HCT116 (cell line): ENCODE results near the gene IER3IP1. TPM values are rescaled to one million over a fixed set of nuclear protein-coding genes. Genes with fewer than 3 reads are reported as not detected.

Experiments used
- ATAC-seq: fragments of 200-7000 bp; cut with Tn5 transposase; 2 replicates; pipeline ENCODE4 v1.9.1; 2020; ENCODE audit warnings: mild to moderate bottlenecking, moderate library complexity
- BruUV-seq: library from RNA; stranded (reverse); fragments of 400-500 nt; replicated peaks from 2 replicates; lab custom pipeline; 2021; lab: Mats Ljungman, UMichigan
- CTCF ChIA-PET: fragments of 300-600 bp; sonication (Branson Sonifier 250); formaldehyde crosslinking; loops from one replicate; lab custom pipeline; 2021; ENCODE audit warnings: antibody characterized with exemption; lab: Charles Lee
- POLR2A ChIA-PET: fragments of 300-600, 350-600 bp; sonication (Branson Sonifier 250); formaldehyde crosslinking; loops from one replicate; lab custom pipeline; 2021; ENCODE audit warnings: antibody characterized with exemption; lab: Charles Lee
- RAD21 ChIA-PET, 2 experiments: fragments of 300-600 bp; sonication (Branson Sonifier 250); formaldehyde crosslinking; loops; one replicate each; lab custom pipeline; 2023; ENCODE audit warnings: low total read pairs in 2 of 2; ENCODE audit not compliant: uncharacterized antibody in 2 of 2, unreplicated experiment in 2 of 2, low non-redundant PET in 1 of 2; lab: Charles Lee
- DNase-seq: peaks from one replicate; pipeline ENCODE4 v3.0.0-alpha.2; 2010; ENCODE audit warnings: low read depth, low spot score
- H2AFZ ChIP-seq: fragments of 200-600 bp; shearing (Covaris generic), sonication (generic); 2 replicates; pipeline ENCODE4 v1.6.1; 2017; ENCODE audit warnings: low read depth, mixed run types, mixed read lengths, antibody characterized with exemption, low read length; ENCODE audit not compliant: poor library complexity, severe bottlenecking
- H3K27ac ChIP-seq: 2 replicates; pipeline ENCODE4 v1.5.1; 2012; ENCODE audit warnings: low read depth, low read length
- H3K27me3 ChIP-seq: fragments of 200-600 bp; sonication (generic); 2 replicates; pipeline ENCODE4 v1.6.1; 2016; ENCODE audit warnings: mixed run types, low read length, mixed read lengths; ENCODE audit not compliant: insufficient read depth
- H3K36me3 ChIP-seq, 2 experiments: fragments of 200-500 bp in 1 of 2; fragments of 200-600 bp in 1 of 2; sonication (Bioruptor generic) in 1 of 2; sonication (generic) in 1 of 2; 2 replicates each; pipeline versions ENCODE4 v1.5.1 to v1.6.1; 2014 to 2016; ENCODE audit warnings: low read length in 2 of 2, inconsistent platforms in 1 of 2, mixed read lengths in 1 of 2, mixed run types in 1 of 2; ENCODE audit not compliant: insufficient read depth in 2 of 2, control insufficient read depth in 1 of 2
- H3K4me1 ChIP-seq, 2 experiments: fragments of 200-600 bp in 1 of 2; sonication (generic) in 1 of 2; 2 replicates each; pipeline versions ENCODE4 v1.5.1 to v1.6.1; 2012 to 2017; ENCODE audit warnings: low read length in 2 of 2, inconsistent platforms in 1 of 2, mild to moderate bottlenecking in 1 of 2, mixed read lengths in 1 of 2, mixed run types in 1 of 2, moderate library complexity in 1 of 2; ENCODE audit not compliant: insufficient read depth in 2 of 2, control insufficient read depth in 1 of 2
- H3K4me2 ChIP-seq: fragments of 200-600 bp; sonication (generic); 2 replicates; pipeline ENCODE4 v1.6.1; 2017; ENCODE audit warnings: mixed run types, low read length, mixed read lengths
- H3K4me3 ChIP-seq, 2 experiments: fragments of 200-600 bp in 1 of 2; sonication (generic) in 1 of 2; replicated peaks in 1 of 2; 2 replicates each; pipeline ENCODE4 v1.5.1; 2011 to 2016; ENCODE audit warnings: low read length in 2 of 2, control low read depth in 1 of 2, low read depth in 1 of 2, mild to moderate bottlenecking in 1 of 2, mixed read lengths in 1 of 2, mixed run types in 1 of 2
- H3K79me2 ChIP-seq: fragments of 200-600 bp; sonication (generic); 2 replicates; pipeline ENCODE4 v1.6.1; 2017; ENCODE audit warnings: mild to moderate bottlenecking, mixed run types, low read length, moderate library complexity, mixed read lengths; ENCODE audit not compliant: insufficient read depth
- H3K9ac ChIP-seq: fragments of 200-600 bp; sonication (generic); 2 replicates; pipeline ENCODE4 v1.6.1; 2016; ENCODE audit warnings: low read length, mixed read lengths
- H3K9me2 ChIP-seq: fragments of 200-600 bp; sonication (generic), shearing (Covaris generic); 2 replicates; pipeline ENCODE4 v1.6.1; 2017; ENCODE audit warnings: mixed run types, mild to moderate bottlenecking, moderate library complexity; ENCODE audit not compliant: insufficient read depth
- H3K9me3 ChIP-seq, 2 experiments: fragments of 200-500 bp in 1 of 2; fragments of 200-600 bp in 1 of 2; sonication (Bioruptor generic) in 1 of 2; sonication (generic) in 1 of 2; 2 replicates each; pipeline ENCODE4 v1.6.1; 2014 to 2017; ENCODE audit warnings: low read length in 2 of 2, mixed read lengths in 2 of 2, inconsistent platforms in 1 of 2, low read depth in 1 of 2, mild to moderate bottlenecking in 1 of 2, mixed run types in 1 of 2, moderate library complexity in 1 of 2; ENCODE audit not compliant: control insufficient read depth in 1 of 2, insufficient read depth in 1 of 2
- H4K20me1 ChIP-seq: fragments of 200-600 bp; sonication (generic), shearing (Covaris generic); 2 replicates; pipeline ENCODE4 v1.6.1; 2017; ENCODE audit warnings: mixed run types, mild to moderate bottlenecking, moderate library complexity; ENCODE audit not compliant: insufficient read depth
- ELF1 ChIP-seq: IDR thresholded peaks from 2 replicates; pipeline ENCODE4 v1.6.1; 2012; ENCODE audit warnings: low read depth, borderline replicate concordance
- EZH2 ChIP-seq: fragments of 200-600 bp; sonication (generic); IDR thresholded peaks from 2 replicates; pipeline ENCODE4 v1.6.1; 2017; ENCODE audit warnings: antibody characterized with exemption, mixed run types
- JUND ChIP-seq: IDR thresholded peaks from 2 replicates; pipeline ENCODE4 v1.6.1; 2012
- MAX ChIP-seq: IDR thresholded peaks from 2 replicates; pipeline ENCODE4 v1.6.1; 2012
- SIN3A ChIP-seq: IDR thresholded peaks from 2 replicates; pipeline ENCODE4 v1.6.1; 2012; ENCODE audit warnings: low read depth
- TCF7L2 ChIP-seq: IDR thresholded peaks from 2 replicates; pipeline ENCODE4 v1.7.0; 2011; ENCODE audit warnings: borderline replicate concordance, inconsistent platforms; ENCODE audit not compliant: insufficient read depth, insufficient read length; ENCODE audit errors: extremely low read depth
- YY1 ChIP-seq: IDR thresholded peaks from 2 replicates; pipeline ENCODE4 v1.6.1; 2011; ENCODE audit warnings: low read length, low read depth, moderate library complexity, mild to moderate bottlenecking; ENCODE audit not compliant: insufficient replicate concordance; ENCODE audit errors: extremely low read depth
- ZNF274 ChIP-seq: fragments of 200-500 bp; sonication (Bioruptor generic); IDR thresholded peaks from 2 replicates; pipeline ENCODE4 v1.6.1; 2014; ENCODE audit warnings: mild to moderate bottlenecking, low read depth, low read length, inconsistent platforms
- intact Hi-C: fragments of 100-400 bp; cut with micrococcal nuclease; formaldehyde crosslinking; loops from 2 replicates; pipeline ENCODE4 v1.10.0; 2022
- total RNA-seq: library from RNA; stranded (reverse); gene quantifications from one replicate; pipeline ENCODE4 v1.2.1, GENCODE V29; 2021; ENCODE audit not compliant: unreplicated experiment
- TF ChIP-seq, protein P1 (sequence below), 3 experiments: fragments of 200-600 bp in 1 of 3; sonication (generic) in 1 of 3; IDR thresholded peaks in 2 of 3; conservative IDR thresholded peaks in 1 of 3; 2 replicates each; pipeline ENCODE4 v1.5.1; 2012 to 2017; ENCODE audit warnings: low read depth in 2 of 3, low read length in 2 of 3, antibody characterized with exemption in 1 of 3, borderline replicate concordance in 1 of 3, control low read depth in 1 of 3, mild to moderate bottlenecking in 1 of 3, mixed read lengths in 1 of 3, mixed run types in 1 of 3, moderate library complexity in 1 of 3; ENCODE audit not compliant: insufficient read depth in 1 of 3

Gene IER3IP1
- total RNA-seq, 1 experiment from 2014 or later = 12.0 TPM

DNA sequence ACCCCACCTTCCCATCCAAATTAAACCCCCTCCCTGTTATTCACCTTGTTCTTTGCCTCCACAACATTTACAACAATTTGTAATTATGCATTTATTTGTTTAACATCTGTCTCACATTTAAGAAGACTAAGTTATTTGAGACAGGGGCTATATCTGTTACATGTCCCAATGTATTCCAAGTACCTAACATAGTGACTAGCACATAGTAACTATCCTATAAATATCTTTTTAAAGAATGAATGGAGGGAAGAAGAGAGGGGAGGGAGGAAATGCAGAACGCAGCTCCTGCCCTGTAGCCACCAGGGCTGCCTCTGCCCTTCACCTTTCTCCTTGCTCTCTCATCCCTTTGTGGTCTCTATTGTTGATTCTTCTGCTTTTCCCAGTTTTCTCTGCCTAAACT is 66.4 kb downstream of the IER3IP1 start:
- no peak overlapping the region for H3K4me3 ChIP-seq
- H3K27ac ChIP-seq = no peak overlapping the region
- BruUV-seq = no TSS peak
- ChIA-PET CTCF (no interaction called here), RAD21 (no interaction called here), POLR2A (no interaction called here)
- no peak overlapping the region for H3K4me2 ChIP-seq
- peaks cover 6 to 7% of the 10 kb centered on the region in 2 experiments; a peak in 2 of 4 replicates for H3K36me3 ChIP-seq
- H4K20me1 ChIP-seq = no peaks in the 10 kb centered on the region
- H3K27me3 ChIP-seq = no peaks in the 10 kb centered on the region
- TF ChIP-seq MAX (no peak), SIN3A (no peak), TCF7L2 (no peak), EZH2 (no peak), ELF1 (no peak), ZNF274 (no peak), JUND (no peak), YY1 (no peak)
- TF ChIP-seq, protein P1, sequence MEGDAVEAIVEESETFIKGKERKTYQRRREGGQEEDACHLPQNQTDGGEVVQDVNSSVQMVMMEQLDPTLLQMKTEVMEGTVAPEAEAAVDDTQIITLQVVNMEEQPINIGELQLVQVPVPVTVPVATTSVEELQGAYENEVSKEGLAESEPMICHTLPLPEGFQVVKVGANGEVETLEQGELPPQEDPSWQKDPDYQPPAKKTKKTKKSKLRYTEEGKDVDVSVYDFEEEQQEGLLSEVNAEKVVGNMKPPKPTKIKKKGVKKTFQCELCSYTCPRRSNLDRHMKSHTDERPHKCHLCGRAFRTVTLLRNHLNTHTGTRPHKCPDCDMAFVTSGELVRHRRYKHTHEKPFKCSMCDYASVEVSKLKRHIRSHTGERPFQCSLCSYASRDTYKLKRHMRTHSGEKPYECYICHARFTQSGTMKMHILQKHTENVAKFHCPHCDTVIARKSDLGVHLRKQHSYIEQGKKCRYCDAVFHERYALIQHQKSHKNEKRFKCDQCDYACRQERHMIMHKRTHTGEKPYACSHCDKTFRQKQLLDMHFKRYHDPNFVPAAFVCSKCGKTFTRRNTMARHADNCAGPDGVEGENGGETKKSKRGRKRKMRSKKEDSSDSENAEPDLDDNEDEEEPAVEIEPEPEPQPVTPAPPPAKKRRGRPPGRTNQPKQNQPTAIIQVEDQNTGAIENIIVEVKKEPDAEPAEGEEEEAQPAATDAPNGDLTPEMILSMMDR (IDR thresholded peaks at IDR 0.05 in 2 of 3, conservative IDR thresholded peaks at IDR 0.05 in 1 of 3; ENCODE audit: borderline replicate concordance in 1 of 3, insufficient read depth in 1 of 3, low read depth in 2 of 3, low read length in 2 of 3) = no peak
- no peak overlapping the region for H2AFZ ChIP-seq
- intact Hi-C loops = no loop called here
- ATAC-seq = no peak
- no peaks in the 10 kb centered on the region for H3K79me2 ChIP-seq
- H3K9ac ChIP-seq = no peak overlapping the region
- no peaks in the 10 kb centered on the region for H3K9me2 ChIP-seq
- no peaks in the 10 kb centered on the region for H3K4me1 ChIP-seq
- no peaks in the 10 kb centered on the region for H3K9me3 ChIP-seq
- DNase-seq = no peak
